RWPE2 (cell line): Measurements from ENCODE around the gene JOSD1.

Experiments
- ATAC-seq: fragments of 200-7000 bp; cut with Tn5 transposase; 3 replicates; pipeline ENCODE4 v1.9.1; 2021; ENCODE audit warnings: low read depth
- DNase-seq: peaks from one replicate; pipeline ENCODE4 v3.0.0-alpha.2; 2020; ENCODE audit warnings: low spot score
- H3K27ac ChIP-seq: fragments of 450-650 bp; 2 replicates; pipeline ENCODE4 v1.5.1; 2017; ENCODE audit warnings: mild to moderate bottlenecking; ENCODE audit not compliant: poor library complexity, severe bottlenecking
- H3K27me3 ChIP-seq: fragments of 250-450 bp; sonication (Bioruptor Pico); 2 replicates; pipeline ENCODE4 v1.5.1; 2021; ENCODE audit warnings: mild to moderate bottlenecking, moderate library complexity; ENCODE audit not compliant: insufficient read depth, poor library complexity, severe bottlenecking
- H3K36me3 ChIP-seq: fragments of 250-450 bp; sonication (Bioruptor Pico); 2 replicates; pipeline ENCODE4 v1.5.1; 2020; ENCODE audit warnings: low read depth, mild to moderate bottlenecking, moderate library complexity
- H3K4me1 ChIP-seq: fragments of 250-450 bp; sonication (Bioruptor Pico); 2 replicates; pipeline ENCODE4 v1.5.1; 2021; ENCODE audit warnings: mild to moderate bottlenecking, moderate library complexity; ENCODE audit not compliant: insufficient read depth, poor library complexity, severe bottlenecking
- H3K4me3 ChIP-seq: fragments of 250-450 bp; sonication (Bioruptor Pico); 2 replicates; pipeline ENCODE4 v1.5.1; 2021; ENCODE audit warnings: mild to moderate bottlenecking, moderate library complexity; ENCODE audit not compliant: severe bottlenecking
- H3K9me3 ChIP-seq: fragments of 250-450 bp; sonication (Bioruptor Pico); 2 replicates; pipeline ENCODE4 v1.5.1; 2021; ENCODE audit warnings: mild to moderate bottlenecking, moderate library complexity; ENCODE audit not compliant: severe bottlenecking
- CTCF ChIP-seq: fragments of 450-650 bp; IDR thresholded peaks from one replicate; pipeline ENCODE4 v1.5.1; 2017; ENCODE audit warnings: mild to moderate bottlenecking, moderate library complexity; ENCODE audit not compliant: poor library complexity, severe bottlenecking

The JOSD1 gene

GRCh38 chr22:38729946-38730345 lies 29.2 kb upstream of the JOSD1 start:
- DNase-seq (no peak), ATAC-seq (no peak)
- peaks cover 87% of the 10 kb centered on the region for H3K36me3 ChIP-seq
- H3K4me1 ChIP-seq: no peaks in the 10 kb centered on the region
- H3K27me3 ChIP-seq: no peaks in the 10 kb centered on the region
- no peak for TF ChIP-seq CTCF
- no peak overlapping the region for H3K27ac ChIP-seq
- no peaks in the 10 kb centered on the region for H3K9me3 ChIP-seq
- no peak overlapping the region for H3K4me3 ChIP-seq

DNA sequence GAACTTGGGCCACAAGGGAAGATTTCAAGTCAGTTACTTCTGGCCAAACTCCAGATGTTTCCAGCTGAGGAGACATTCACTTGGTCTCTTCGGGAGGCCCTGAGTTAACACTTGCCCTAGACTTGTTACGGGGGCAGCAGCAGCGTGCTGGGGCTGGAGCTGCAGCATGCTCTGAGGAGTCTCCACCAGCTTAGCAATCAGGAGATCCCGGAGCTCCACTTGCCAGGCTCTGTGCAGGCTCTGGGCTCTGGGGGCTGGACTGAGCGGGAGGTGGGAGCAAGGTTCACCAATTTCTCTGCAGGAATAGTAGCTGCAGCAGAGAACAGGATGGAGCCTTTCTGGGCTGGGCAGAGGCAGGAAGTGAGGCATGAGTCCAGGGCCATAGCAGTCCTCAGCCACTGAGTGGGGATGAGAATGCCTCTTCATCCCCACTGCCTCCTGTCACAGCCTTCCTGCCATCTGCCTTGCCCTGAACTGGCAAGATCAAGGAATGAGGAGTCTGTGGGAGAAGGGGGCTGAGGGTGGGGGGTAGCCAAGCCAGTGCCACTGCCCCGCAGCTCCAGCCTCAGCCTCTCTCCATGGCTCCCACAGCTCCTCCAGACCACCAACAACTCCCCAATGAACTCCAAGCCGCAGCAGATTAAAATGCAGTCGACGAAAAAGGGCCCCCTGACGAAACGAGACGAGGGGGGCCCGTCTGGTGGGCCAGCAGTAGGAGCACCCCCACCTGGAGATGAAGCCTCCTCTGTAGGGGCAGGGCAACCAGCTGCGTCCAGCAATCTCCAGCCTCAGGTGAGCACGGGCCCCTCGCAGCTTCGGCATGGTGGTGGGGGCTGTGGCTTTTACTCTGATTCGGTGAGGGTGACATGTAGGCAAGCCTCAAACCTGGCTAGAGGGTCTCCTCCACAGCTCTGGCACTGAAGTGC lies 28.4 kb upstream of the JOSD1 start:
- Histone ChIP-seq H3K36me3 (peaks cover 87% of the 10 kb centered on the region), H3K27me3 (no peaks in the 10 kb centered on the region), H3K27ac (no peak overlapping the region), H3K4me1 (no peaks in the 10 kb centered on the region), H3K4me3 (no peak overlapping the region), H3K9me3 (no peaks in the 10 kb centered on the region)
- TF ChIP-seq CTCF: no peak
- ATAC-seq (no peak), DNase-seq (no peak)

DNA sequence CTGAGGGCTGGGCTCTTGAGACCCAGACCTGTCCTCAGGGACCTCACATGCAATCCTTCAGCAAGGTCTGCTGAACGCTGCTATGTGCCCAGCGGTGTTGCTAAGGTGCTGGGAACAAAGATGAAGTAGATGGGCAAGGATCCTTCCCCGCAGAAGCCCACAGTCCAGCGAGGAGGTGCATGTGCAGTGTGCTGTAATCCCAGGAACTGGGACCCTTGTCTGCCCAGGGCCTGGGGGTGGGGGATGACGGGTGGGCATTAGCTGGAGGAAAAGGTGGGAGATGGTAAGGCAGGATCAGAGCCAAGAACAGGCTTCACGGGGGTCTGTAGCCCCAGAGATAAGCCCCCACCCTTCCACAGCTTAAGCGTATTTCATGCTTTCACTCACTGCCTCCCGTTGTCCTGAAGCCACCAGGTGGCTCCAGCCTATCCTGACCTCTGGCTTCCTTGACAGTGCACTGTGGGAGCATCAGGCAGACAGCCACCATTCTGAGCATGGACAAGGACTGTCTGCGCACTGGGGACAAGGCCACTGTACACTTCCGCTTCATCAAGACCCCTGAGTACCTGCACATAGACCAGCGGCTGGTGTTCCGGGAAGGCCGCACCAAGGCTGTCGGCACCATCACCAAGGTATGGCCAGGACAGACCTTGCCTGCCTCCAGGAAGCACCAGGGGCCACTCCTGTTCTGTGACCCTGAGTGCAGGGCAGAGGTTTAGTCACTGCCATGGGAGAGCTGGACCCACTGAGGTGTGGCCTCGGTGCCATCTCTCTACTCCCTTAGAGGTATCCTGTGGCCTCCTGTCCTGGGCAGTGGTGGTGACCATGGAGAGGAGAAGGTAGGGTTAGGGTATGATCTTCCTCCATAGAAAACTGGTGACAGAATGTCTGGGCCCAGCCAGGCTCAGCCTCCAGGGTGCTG lies 27.0 kb upstream of the JOSD1 start:
- Histone ChIP-seq H3K4me3 (no peak overlapping the region), H3K27me3 (no peaks in the 10 kb centered on the region), H3K36me3 (peaks cover 90% of the 10 kb centered on the region), H3K4me1 (no peaks in the 10 kb centered on the region), H3K9me3 (no peaks in the 10 kb centered on the region), H3K27ac (no peak overlapping the region)
- TF ChIP-seq CTCF: no peak
- no peak for DNase-seq
- ATAC-seq: no peak

DNA sequence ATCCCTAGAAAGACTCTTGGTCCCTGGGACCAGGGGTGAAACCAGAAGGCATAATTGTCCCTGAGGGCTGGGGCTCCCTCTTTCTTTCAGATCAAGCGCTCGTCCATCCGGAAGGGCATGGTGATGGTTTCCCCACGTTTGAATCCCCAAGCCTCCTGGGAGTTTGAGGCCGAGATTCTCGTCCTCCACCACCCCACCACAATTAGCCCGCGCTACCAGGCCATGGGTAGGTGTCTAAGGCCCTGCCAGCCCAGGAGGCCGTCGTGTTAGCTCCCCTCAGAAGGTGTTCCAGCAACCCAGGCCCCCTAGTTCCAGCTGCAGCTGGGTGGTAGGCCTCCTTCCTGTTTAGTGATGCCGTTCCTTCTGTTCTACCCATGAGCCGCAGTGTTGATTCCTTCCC lies 26.4 kb upstream of the JOSD1 start:
- no peak for TF ChIP-seq CTCF
- H3K4me3 ChIP-seq: no peak overlapping the region
- ATAC-seq (no peak), DNase-seq (no peak)
- no peak overlapping the region for H3K27ac ChIP-seq
- no peaks in the 10 kb centered on the region for H3K9me3 ChIP-seq
- no peaks in the 10 kb centered on the region for H3K27me3 ChIP-seq
- no peaks in the 10 kb centered on the region for H3K4me1 ChIP-seq
- H3K36me3 ChIP-seq: peaks cover 91% of the 10 kb centered on the region
